A549 (cell line): Measurements from ENCODE around the gene TOX2. TPM values are rescaled to one million over a fixed set of nuclear protein-coding genes. Genes with fewer than 3 reads are reported as not detected.

Experiments
- ATAC-seq, 2 experiments: fragments of 200-7000 bp in 1 of 2; fragments of >200 bp in 1 of 2; cut with Nextera tagmentation in 1 of 2; cut with Tn5 transposase in 1 of 2; 3 replicates each; pipeline versions ENCODE4 v1.8.0 to v1.9.1; 2018 to 2020; ENCODE audit warnings: mild to moderate bottlenecking in 1 of 2, moderate library complexity in 1 of 2
- CTCF ChIA-PET: fragments of 300-600 bp; sonication (Branson Sonifier 250); formaldehyde crosslinking; extraction: SDS; loops from one replicate; lab custom pipeline; 2021; ENCODE audit warnings: antibody characterized with exemption, inconsistent platforms; lab: Yijun Ruan, JAX
- POLR2A ChIA-PET: fragments of 350-600 bp; formaldehyde crosslinking; extraction: SDS; loops from one replicate; lab custom pipeline; 2021; ENCODE audit warnings: antibody characterized with exemption, inconsistent platforms; lab: Yijun Ruan, JAX
- DNase-seq, 2 experiments: peaks; one replicate each; pipeline versions ENCODE4 v3.0.0 to v3.0.0-alpha.2; 2011 to 2016; ENCODE audit warnings: low read depth in 1 of 2, low spot score in 1 of 2
- FAIRE-seq: peaks from 2 replicates; lab custom pipeline; 2011; peaks lifted over from hg19 to GRCh38; lab: Jason Lieb, UNC
- H3K27ac ChIP-seq, 2 experiments: fragments of >200 bp; sonication (Bioruptor Twin); formaldehyde crosslinking; 3 replicates each; pipeline ENCODE4 v1.5.1; 2016 to 2017
- H3K4me1 ChIP-seq: fragments of >200 bp; sonication (Bioruptor Twin); formaldehyde crosslinking; 3 replicates; pipeline ENCODE4 v1.6.1; 2016
- H3K4me2 ChIP-seq: fragments of >200 bp; sonication (Bioruptor Twin); formaldehyde crosslinking; 3 replicates; pipeline ENCODE4 v1.6.1; 2016
- H3K4me3 ChIP-seq: fragments of >200 bp; sonication (Bioruptor Twin); formaldehyde crosslinking; 3 replicates; pipeline ENCODE4 v1.5.1; 2016
- H3K9me3 ChIP-seq: fragments of >200 bp; sonication (Bioruptor Twin); formaldehyde crosslinking; 3 replicates; pipeline ENCODE4 v1.6.1; 2016
- BHLHE40 ChIP-seq: IDR thresholded peaks from 2 replicates; pipeline ENCODE4 v1.6.1; 2012; ENCODE audit warnings: low read depth, low read length, inconsistent platforms
- CBX2 ChIP-seq: fragments of 200-600 bp; sonication (generic); IDR thresholded peaks from 2 replicates; pipeline ENCODE4 v1.6.1; 2016; ENCODE audit warnings: low read depth, mild to moderate bottlenecking, borderline replicate concordance
- CBX8 ChIP-seq: fragments of 200-600 bp; sonication (generic); IDR thresholded peaks from 2 replicates; pipeline ENCODE4 v1.6.1; 2016
- EHF ChIP-seq: fragments of 250-450 bp; sonication (Bioruptor Pico); IDR thresholded peaks from 2 replicates; pipeline ENCODE4 v1.5.0; 2020; ENCODE audit warnings: mild to moderate bottlenecking
- EHMT2 ChIP-seq: fragments of 200-600 bp; sonication (generic); IDR thresholded peaks from 2 replicates; pipeline ENCODE4 v1.6.1; 2016; ENCODE audit warnings: antibody characterized with exemption, low read depth, mild to moderate bottlenecking, moderate library complexity
- EP300 ChIP-seq, 2 experiments: fragments of >200 bp; sonication (Bioruptor Twin); formaldehyde crosslinking; IDR thresholded peaks; 2 replicates in 1 of 2; 3 replicates in 1 of 2; pipeline ENCODE4 v1.6.1; 2016 to 2017
- ESRRA ChIP-seq: fragments of 150-350 bp; IDR thresholded peaks from 2 replicates; pipeline ENCODE4 v1.6.1; 2014; ENCODE audit warnings: mild to moderate bottlenecking, low read length, borderline replicate concordance
- GATA3 ChIP-seq: IDR thresholded peaks from 2 replicates; pipeline ENCODE4 v1.6.1; 2012; ENCODE audit warnings: borderline replicate concordance
- HDAC2 ChIP-seq: fragments of 200-600 bp; sonication (generic); IDR thresholded peaks from 2 replicates; pipeline ENCODE4 v1.6.1; 2016
- HEYL ChIP-seq: fragments of 250-450 bp; sonication (Bioruptor Pico); IDR thresholded peaks from 2 replicates; pipeline ENCODE4 v1.8.0; 2021; ENCODE audit warnings: mild to moderate bottlenecking, moderate library complexity
- JUN ChIP-seq, 2 experiments: fragments of >200 bp; sonication (Bioruptor Twin); formaldehyde crosslinking; IDR thresholded peaks; 2 replicates in 1 of 2; 3 replicates in 1 of 2; pipeline ENCODE4 v1.6.1; 2016 to 2017
- JUNB ChIP-seq: fragments of >200 bp; sonication (Bioruptor Twin); formaldehyde crosslinking; IDR thresholded peaks from 2 replicates; pipeline ENCODE4 v1.6.1; 2016
- KDM5A ChIP-seq: fragments of 200-600 bp; sonication (generic); IDR thresholded peaks from 2 replicates; pipeline ENCODE4 v1.6.1; 2016; ENCODE audit warnings: antibody characterized with exemption, mild to moderate bottlenecking
- MAFK ChIP-seq: fragments of 450-650 bp; IDR thresholded peaks from 2 replicates; pipeline ENCODE4 v1.6.1; 2014; ENCODE audit not compliant: partially characterized antibody
- MAZ ChIP-seq: fragments of 150-350 bp; IDR thresholded peaks from 2 replicates; pipeline ENCODE4 v1.6.1; 2014; ENCODE audit warnings: antibody characterized with exemption, low read depth, low read length, borderline replicate concordance
- MYC ChIP-seq: IDR thresholded peaks from 2 replicates; pipeline ENCODE4 v1.6.1; 2012; ENCODE audit warnings: mild to moderate bottlenecking, inconsistent platforms, low read length, improper control_type of control experiment, borderline replicate concordance
- NFE2L2 ChIP-seq: fragments of 150-350 bp; conservative IDR thresholded peaks from 2 replicates; pipeline ENCODE4 v1.6.1; 2014; ENCODE audit warnings: low read length
- NR3C1 ChIP-seq: fragments of >200 bp; sonication (Bioruptor Twin); formaldehyde crosslinking; IDR thresholded peaks from 3 replicates; pipeline ENCODE4 v1.6.1; 2017
- PHF8 ChIP-seq: fragments of 200-600 bp; sonication (generic); IDR thresholded peaks from 2 replicates; pipeline ENCODE4 v1.6.1; 2016; ENCODE audit warnings: low read depth, mild to moderate bottlenecking, antibody characterized with exemption, moderate library complexity, borderline replicate concordance
- POLR2A ChIP-seq: IDR thresholded peaks from 2 replicates; pipeline ENCODE4 v1.6.1; 2012; ENCODE audit warnings: mild to moderate bottlenecking, low read length
- RNF2 ChIP-seq: fragments of 200-600 bp; sonication (generic); IDR thresholded peaks from 2 replicates; pipeline ENCODE4 v1.6.1; 2016; ENCODE audit warnings: low read depth, mild to moderate bottlenecking, antibody characterized with exemption, moderate library complexity, borderline replicate concordance
- ZC3H11A ChIP-seq: fragments of 450-650 bp; IDR thresholded peaks from 2 replicates; pipeline ENCODE4 v1.6.1; 2014; ENCODE audit warnings: antibody characterized with exemption, mild to moderate bottlenecking
- ZFP36 ChIP-seq: fragments of 450-650 bp; IDR thresholded peaks from 2 replicates; pipeline ENCODE4 v1.6.1; 2014; ENCODE audit warnings: borderline replicate concordance; ENCODE audit not compliant: partially characterized antibody
- ZSCAN20 ChIP-seq: fragments of 250-450 bp; sonication (Bioruptor Pico); IDR thresholded peaks from 2 replicates; pipeline ENCODE4 v1.8.0; 2022; ENCODE audit warnings: mild to moderate bottlenecking, moderate library complexity
- WGBS: methylation state at CpG from one replicate; pipeline ENCODE4 v1.1.6; 2017; ENCODE audit errors: missing lambda C conversion rate; 5-methylcytosine and 5-hydroxymethylcytosine counted together
- polyA plus RNA-seq, 4 experiments: library from polyadenylated mRNA; depleted of rRNA in 3 of 4; stranded (reverse); fragments of >200 nt; fragmentation: RNase III in 1 of 4; extraction: RNeasy Plus Mini Kit Qiagen cat#74134 plus additional on column Dnase treatment in 1 of 4; gene quantifications; 2 replicates in 3 of 4; 3 replicates in 1 of 4; pipeline ENCODE4 v1.2.3, GENCODE V29; 2011 to 2017
- TF ChIP-seq, protein P1 (sequence below): IDR thresholded peaks from 2 replicates; pipeline ENCODE4 v1.6.1; 2012
- TF ChIP-seq, protein P2 (sequence below): fragments of 450-650 bp; IDR thresholded peaks from 2 replicates; pipeline ENCODE4 v1.6.1; 2014; ENCODE audit warnings: antibody characterized with exemption

Gene TOX2
- polyA plus RNA-seq, 2 of the 4 experiments (the other 2 are of a cell fraction) = 2.5 to 5.3 TPM

DNA sequence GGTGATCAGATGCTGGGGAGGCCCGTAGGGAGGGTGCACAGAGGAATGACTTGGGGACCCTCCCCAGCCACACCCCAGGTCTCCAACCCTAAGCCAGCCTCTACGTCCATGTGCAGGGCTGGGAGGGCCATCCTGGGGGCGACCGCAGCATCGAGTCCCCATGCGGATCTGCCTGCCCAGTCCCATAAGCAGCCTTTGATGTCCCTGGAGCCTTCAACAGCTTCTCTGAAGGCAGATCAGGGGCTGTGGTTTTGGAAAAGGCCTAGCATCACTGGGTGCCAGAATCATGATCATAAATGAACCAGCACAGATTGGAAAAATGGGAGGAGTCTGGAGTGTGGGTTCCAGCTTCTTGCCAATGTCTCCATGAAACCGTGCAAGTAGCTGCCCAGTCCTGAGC lies 22.9 kb downstream of the TOX2 start:
- ATAC-seq = no peak

DNA sequence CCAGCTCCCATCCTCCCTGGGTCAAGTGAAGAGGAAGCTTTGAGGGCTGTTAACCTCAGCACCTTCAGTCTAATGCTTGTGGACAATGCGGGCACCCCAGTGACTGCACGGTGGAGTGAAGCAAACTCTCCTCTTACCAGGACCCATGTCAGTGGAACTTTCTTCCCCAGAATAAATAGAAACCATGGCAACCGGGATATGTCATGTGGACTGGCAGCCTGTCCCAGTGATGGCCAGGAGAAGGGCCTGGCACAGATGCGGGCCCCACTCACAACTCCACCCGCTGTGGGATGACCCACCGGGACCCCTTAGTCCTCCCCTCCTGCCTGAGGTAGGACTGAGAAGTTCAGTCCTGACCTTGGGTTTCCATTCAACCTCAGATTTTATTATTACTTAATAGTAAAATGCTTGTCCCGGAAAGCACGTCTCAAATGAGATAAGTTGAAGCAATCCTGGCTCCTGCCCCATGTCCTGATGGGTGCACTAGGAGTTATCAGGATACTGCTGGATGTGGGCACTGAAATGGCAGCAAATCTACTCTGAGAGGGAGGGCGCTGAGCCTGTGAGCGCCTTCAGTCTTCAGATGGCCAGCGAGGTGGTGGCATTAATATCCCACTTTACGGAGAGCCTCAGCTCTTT lies 23.5 kb downstream of the TOX2 start:
- Histone ChIP-seq H3K9me3 (no peaks in the 10 kb centered on the region), H3K4me3 (no peak overlapping the region), H3K4me1 (peaks cover 66% of the 10 kb centered on the region), H3K4me2 (peak overlapping the region; percentile 81; the same call in 2 of the 3 replicates), H3K27ac (peak overlapping the region; percentile 85 to 90)
- FAIRE-seq (no peak), DNase-seq (no peak), ATAC-seq (no peak)
- WGBS = 91% methylated on average over 12 of the region's 12 CpGs
- ChIA-PET POLR2A (no interaction called here), CTCF (interaction anchor here (1.0 to 2.0 kb wide), 5 partner anchors 17 to 189 kb away, joined by 3 to 9 read pairs (median 5); no protein-coding TSS in a partner anchor)
- no peak for TF ChIP-seq MAFK
- TF ChIP-seq HEYL (CRISPR knock-in tag) = no peak
- TF ChIP-seq, protein P1, sequence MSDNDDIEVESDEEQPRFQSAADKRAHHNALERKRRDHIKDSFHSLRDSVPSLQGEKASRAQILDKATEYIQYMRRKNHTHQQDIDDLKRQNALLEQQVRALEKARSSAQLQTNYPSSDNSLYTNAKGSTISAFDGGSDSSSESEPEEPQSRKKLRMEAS = no peak
- no peak for TF ChIP-seq EP300 (IDR thresholded peaks at IDR 0.05)
- no peak for TF ChIP-seq KDM5A
- no peak for TF ChIP-seq GATA3
- no peak for TF ChIP-seq ZFP36
- TF ChIP-seq HDAC2 = no peak
- TF ChIP-seq, protein P2, sequence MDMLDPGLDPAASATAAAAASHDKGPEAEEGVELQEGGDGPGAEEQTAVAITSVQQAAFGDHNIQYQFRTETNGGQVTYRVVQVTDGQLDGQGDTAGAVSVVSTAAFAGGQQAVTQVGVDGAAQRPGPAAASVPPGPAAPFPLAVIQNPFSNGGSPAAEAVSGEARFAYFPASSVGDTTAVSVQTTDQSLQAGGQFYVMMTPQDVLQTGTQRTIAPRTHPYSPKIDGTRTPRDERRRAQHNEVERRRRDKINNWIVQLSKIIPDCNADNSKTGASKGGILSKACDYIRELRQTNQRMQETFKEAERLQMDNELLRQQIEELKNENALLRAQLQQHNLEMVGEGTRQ = no peak
- TF ChIP-seq NFE2L2 = no peak
- no peak for TF ChIP-seq EHF
- TF ChIP-seq, all 56 proteins: peak for 0

More for the DNA sequence above, 22.9 kb downstream of the TOX2 start:
- FAIRE-seq = no peak
- Histone ChIP-seq H3K4me1 (peaks cover 61% of the 10 kb centered on the region), H3K9me3 (no peaks in the 10 kb centered on the region), H3K4me3 (no peak overlapping the region), H3K27ac (peak overlapping the region; percentile 85 to 90; a peak in 5 of 6 replicates)
- POLR2A ChIA-PET = no interaction called here
- TF ChIP-seq CBX8 (no peak), MAZ (no peak), JUN (IDR thresholded peaks at IDR 0.05) (no peak), KDM5A (no peak), EHMT2 (no peak), HDAC2 (no peak), ZC3H11A (no peak), ZSCAN20 (CRISPR knock-in tag) (no peak), MYC (no peak), RNF2 (no peak), ESRRA (no peak), EP300 (IDR thresholded peaks at IDR 0.05) (no peak), PHF8 (no peak), CBX2 (no peak), POLR2A (no peak), NR3C1 (no peak), JUNB (no peak), BHLHE40 (no peak)
- TF ChIP-seq, protein P2 = no peak
- TF ChIP-seq, all 56 proteins: peak for 0
- WGBS = 93% methylated on average over 6 of the region's 7 CpGs
- CTCF ChIA-PET = interaction anchor here (0.9 to 2.8 kb wide), 4 partner anchors 12 to 188 kb away, joined by 3 to 10 read pairs (median 6); no protein-coding TSS in a partner anchor
- no peak for DNase-seq
- H3K4me2 ChIP-seq = peak overlapping the region; percentile 81; the same call in 1 of the 3 replicates
